OCI-LY7 (cell line): ENCODE results near the gene ST7L.

Experiments used
- CTCF ChIP-seq: fragments of 200-600 bp; sonication (generic); conservative IDR thresholded peaks from 2 replicates; pipeline ENCODE4 v1.5.1; 2014; ENCODE audit warnings: mild to moderate bottlenecking, antibody characterized with exemption, low read length, moderate library complexity, mixed read lengths
- EZH2phosphoT487 ChIP-seq: fragments of 200-600 bp; sonication (generic); IDR thresholded peaks from 2 replicates; pipeline ENCODE4 v1.6.1; 2018; ENCODE audit warnings: low read depth, borderline replicate concordance, mild to moderate bottlenecking, mixed run types, antibody characterized with exemption, low read length, moderate library complexity, mixed read lengths

- TF ChIP-seq CTCF (no peak), EZH2phosphoT487 (no peak)
These were observed 140.6 kb downstream of the ST7L start for GRCh38 chr1:112478314-112478713.
